Suprapubic skin (tissue), 4 donors: ENCODE data around the gene KRTAP5-3.

Experiments used
- EP300 ChIP-seq: sonication (generic); formaldehyde crosslinking; IDR thresholded peaks from one replicate; pipeline ENCODE4 v1.6.1; 2017; ENCODE audit warnings: antibody characterized with exemption
- POLR2A ChIP-seq, 2 donors: fragments of 450-650 bp; IDR thresholded peaks; one replicate each; pipeline ENCODE4 v1.6.1; 2017; ENCODE audit warnings: antibody characterized with exemption in 2 of 2, mild to moderate bottlenecking in 2 of 2, moderate library complexity in 2 of 2
- POLR2AphosphoS5 ChIP-seq, 3 donors: sonication (generic); formaldehyde crosslinking; IDR thresholded peaks; one replicate each; pipeline ENCODE4 v1.6.1; 2017; ENCODE audit warnings: antibody characterized with exemption in 3 of 3
- TF ChIP-seq, protein P1 (sequence below), 2 donors: fragments of 200-600 bp in 1 of 2; fragments of 450-650 bp in 1 of 2; sonication (generic) in 1 of 2; IDR thresholded peaks; one replicate each; pipeline ENCODE4 v1.5.1; 2016 to 2019; ENCODE audit warnings: antibody characterized with exemption in 2 of 2, mild to moderate bottlenecking in 1 of 2, moderate library complexity in 1 of 2

DNA sequence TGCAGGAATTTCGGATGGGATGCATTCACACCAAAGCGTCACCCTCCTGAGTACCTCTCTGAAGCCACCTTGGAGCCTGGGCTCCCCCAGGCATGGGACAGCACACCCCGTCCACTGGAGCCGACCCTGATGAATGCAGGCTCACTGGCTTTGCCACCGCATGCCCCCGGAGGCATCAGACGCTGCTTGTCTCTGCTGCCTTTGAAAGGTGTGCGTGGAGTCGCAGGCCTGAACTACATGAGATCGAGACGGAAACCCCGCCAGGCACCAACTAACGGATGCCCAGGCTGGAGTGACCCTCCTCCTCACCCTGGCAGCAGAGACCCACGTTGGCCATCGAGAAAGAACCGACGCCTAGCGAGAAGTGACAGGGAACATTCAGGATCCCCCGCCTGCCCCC lies 43.8 kb upstream of the KRTAP5-3 start:
- TF ChIP-seq, protein P1, sequence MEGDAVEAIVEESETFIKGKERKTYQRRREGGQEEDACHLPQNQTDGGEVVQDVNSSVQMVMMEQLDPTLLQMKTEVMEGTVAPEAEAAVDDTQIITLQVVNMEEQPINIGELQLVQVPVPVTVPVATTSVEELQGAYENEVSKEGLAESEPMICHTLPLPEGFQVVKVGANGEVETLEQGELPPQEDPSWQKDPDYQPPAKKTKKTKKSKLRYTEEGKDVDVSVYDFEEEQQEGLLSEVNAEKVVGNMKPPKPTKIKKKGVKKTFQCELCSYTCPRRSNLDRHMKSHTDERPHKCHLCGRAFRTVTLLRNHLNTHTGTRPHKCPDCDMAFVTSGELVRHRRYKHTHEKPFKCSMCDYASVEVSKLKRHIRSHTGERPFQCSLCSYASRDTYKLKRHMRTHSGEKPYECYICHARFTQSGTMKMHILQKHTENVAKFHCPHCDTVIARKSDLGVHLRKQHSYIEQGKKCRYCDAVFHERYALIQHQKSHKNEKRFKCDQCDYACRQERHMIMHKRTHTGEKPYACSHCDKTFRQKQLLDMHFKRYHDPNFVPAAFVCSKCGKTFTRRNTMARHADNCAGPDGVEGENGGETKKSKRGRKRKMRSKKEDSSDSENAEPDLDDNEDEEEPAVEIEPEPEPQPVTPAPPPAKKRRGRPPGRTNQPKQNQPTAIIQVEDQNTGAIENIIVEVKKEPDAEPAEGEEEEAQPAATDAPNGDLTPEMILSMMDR (IDR thresholded peaks at IDR 0.05): no peak
- TF ChIP-seq POLR2AphosphoS5 (IDR thresholded peaks at IDR 0.05) (no peak), POLR2A (IDR thresholded peaks at IDR 0.05) (no peak), EP300 (no peak)
